SK-N-MC (cell line): Measurements from ENCODE around the gene RHEX.

ENCODE experiments used
- EZH2 ChIP-seq: fragments of 200-600 bp; sonication (generic); IDR thresholded peaks from one replicate; pipeline ENCODE4 v1.6.1; 2017; ENCODE audit warnings: antibody characterized with exemption
- FOXP2 ChIP-seq: optimal IDR thresholded peaks from 2 replicates; pipeline ENCODE3; 2011; ENCODE audit warnings: mild to moderate bottlenecking, moderate library complexity; ENCODE audit not compliant: insufficient read depth; ENCODE audit errors: extremely low read length, control extremely low read depth
- POLR2AphosphoS5 ChIP-seq: IDR thresholded peaks from 2 replicates; pipeline ENCODE4 v1.6.1; 2012; ENCODE audit warnings: mild to moderate bottlenecking, low read depth, low read length, borderline replicate concordance

DNA sequence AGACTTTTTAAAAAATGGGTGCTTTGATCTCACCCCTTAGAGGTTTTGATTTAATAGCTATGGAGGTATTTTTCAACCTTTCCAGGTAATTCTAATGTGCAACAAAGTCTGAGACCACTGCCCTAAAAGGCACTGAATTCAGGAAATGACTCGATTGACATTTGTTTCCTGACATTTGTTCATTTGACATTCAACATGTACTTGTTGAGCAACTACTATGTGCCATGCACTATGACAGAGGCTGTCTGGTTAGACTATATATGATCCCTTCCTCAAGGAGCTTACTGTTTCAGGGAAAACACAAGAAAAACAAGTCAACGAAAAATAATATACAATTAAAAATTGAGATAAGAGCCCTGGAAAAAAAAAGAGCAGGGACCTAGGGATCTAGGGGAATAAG is 89.8 kb downstream of the RHEX start:
- TF ChIP-seq FOXP2, result no peak
- no peak for TF ChIP-seq POLR2AphosphoS5
- no peak for TF ChIP-seq EZH2
